ENCODE measurements around the gene MAGI2.

MAGI2 gene

GRCh38 chr7:79401254-79401653 is 52.2 kb downstream of the MAGI2 start:
- no peak for DNase-seq (ENCODE audit: low read depth)
- in situ Hi-C loops (cut with HindIII; ENCODE audit: low sequenced_read_pairs) = no loop called here
- no peak for TF ChIP-seq CTCF (IDR thresholded peaks at IDR 0.05; ENCODE audit: low read depth, low read length, missing control alignments)
- no peak overlapping the region for H3K4me3 ChIP-seq (ENCODE audit: low read depth, low read length)

- in situ Hi-C loops (cut with HindIII; ENCODE audit: low sequenced_read_pairs) = no loop called here
- TF ChIP-seq CTCF (IDR thresholded peaks at IDR 0.05; ENCODE audit: low read depth, low read length, missing control alignments) = no peak
- DNase-seq (ENCODE audit: low read depth) = no peak
- H3K4me3 ChIP-seq (ENCODE audit: low read depth, low read length) = no peak overlapping the region
Measured at GRCh38 chr7:79400222-79400621, 53.2 kb downstream of the MAGI2 start.

- in situ Hi-C loops (cut with HindIII; ENCODE audit: low sequenced_read_pairs) = no loop called here
- no peak for DNase-seq (ENCODE audit: low read depth)
- TF ChIP-seq CTCF (IDR thresholded peaks at IDR 0.05; ENCODE audit: low read depth, low read length, missing control alignments) = no peak
- no peak overlapping the region for H3K4me3 ChIP-seq (ENCODE audit: low read depth, low read length)
Measured at GRCh38 chr7:79398138-79398749, 55.2 kb downstream of the MAGI2 start.

- H3K4me3 ChIP-seq (ENCODE audit: low read depth, low read length) = no peak overlapping the region
- no peak for DNase-seq (ENCODE audit: low read depth)
- in situ Hi-C loops (cut with HindIII; ENCODE audit: low sequenced_read_pairs) = no loop called here
- no peak for TF ChIP-seq CTCF (IDR thresholded peaks at IDR 0.05; ENCODE audit: low read depth, low read length, missing control alignments)
Measured at GRCh38 chr7:79386688-79387422, 66.6 kb downstream of the MAGI2 start.

GRCh38 chr7:79381921-79382320 is 71.5 kb downstream of the MAGI2 start:
- no peak for DNase-seq (ENCODE audit: low read depth)
- in situ Hi-C loops (cut with HindIII; ENCODE audit: low sequenced_read_pairs) = no loop called here
- TF ChIP-seq CTCF (IDR thresholded peaks at IDR 0.05; ENCODE audit: low read depth, low read length, missing control alignments) = no peak
- H3K4me3 ChIP-seq (ENCODE audit: low read depth, low read length) = no peak overlapping the region

GRCh38 chr7:79377097-79377496 is 76.4 kb downstream of the MAGI2 start:
- in situ Hi-C loops (cut with HindIII; ENCODE audit: low sequenced_read_pairs) = no loop called here
- no peak for TF ChIP-seq CTCF (IDR thresholded peaks at IDR 0.05; ENCODE audit: low read depth, low read length, missing control alignments)
- DNase-seq (ENCODE audit: low read depth) = no peak
- no peak overlapping the region for H3K4me3 ChIP-seq (ENCODE audit: low read depth, low read length)

All from astrocyte of the cerebellum (primary cell).